ENCODE data around the gene RPLP2. TPM values are rescaled to one million over a fixed set of nuclear protein-coding genes. Genes with fewer than 3 reads are reported as not detected.

Gene RPLP2
- polyA plus RNA-seq, 1 donor (not counting 4 experiments of a cell fraction or from before 2014, with no cell fraction given) = 632 TPM

DNA sequence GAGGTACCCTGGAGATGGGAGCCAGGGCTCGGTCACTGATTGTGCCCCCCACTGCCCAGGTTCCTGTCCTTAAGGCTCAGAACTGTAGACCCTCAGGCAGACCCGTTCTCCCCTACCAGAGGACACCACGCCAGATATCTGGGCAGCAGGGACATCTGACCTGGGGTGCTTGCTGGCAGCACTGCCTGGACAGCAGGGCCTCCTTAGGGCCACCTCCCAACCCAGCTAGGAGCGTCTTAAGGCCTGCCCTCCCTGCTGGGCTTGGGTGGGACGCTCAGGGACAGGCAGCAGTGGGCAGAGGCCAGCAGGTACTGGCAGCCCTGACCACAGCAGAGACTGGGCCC is 29.5 kb downstream of the RPLP2 start:
- dilution Hi-C loops (cut with MboI; ENCODE audit: extremely low pct_ligation_motif_present, low sequenced_read_pairs) = no loop called here
- Histone ChIP-seq H3K79me2 (ENCODE audit: control insufficient read depth, insufficient read depth, low read length) (peaks cover 66% of the 10 kb centered on the region), H3K36me3 (ENCODE audit: control insufficient read depth in 2 of 2, extremely low read depth in 1 of 2, insufficient read depth in 2 of 2, low read length in 2 of 2) (peaks cover 28 to 30% of the 10 kb centered on the region in 2 experiments), H4K20me1 (ENCODE audit: control insufficient read depth, extremely low read depth, insufficient read depth, low read length) (peaks cover 21% of the 10 kb centered on the region), H3K27me3 (ENCODE audit: control insufficient read depth, extremely low read depth, insufficient read depth, low read length) (no peaks in the 10 kb centered on the region), H3K4me2 (ENCODE audit: control insufficient read depth, extremely low read depth, insufficient read depth, low read depth, low read length) (no peak overlapping the region), H3K4me3 (ENCODE audit: control insufficient read depth in 2 of 3, extremely low read depth in 1 of 3, insufficient read depth in 2 of 3, low read depth in 1 of 3, low read length in 3 of 3) (no peak overlapping the region), H3K9me1 (ENCODE audit: control insufficient read depth, extremely low read depth, insufficient read depth, low read length) (peaks cover 3% of the 10 kb centered on the region), H3K9ac (ENCODE audit: control insufficient read depth, extremely low read depth, insufficient read depth, low read length) (peak overlapping the region; percentile 15), H3K27ac (ENCODE audit: control insufficient read depth, insufficient read depth, low read length) (no peak overlapping the region), H3K9me3 (ENCODE audit: control insufficient read depth, low read depth, low read length) (no peaks in the 10 kb centered on the region), H3K4me1 (ENCODE audit: control insufficient read depth, extremely low read depth, insufficient read depth, low read length) (peaks cover 35% of the 10 kb centered on the region), H2AFZ (ENCODE audit: control insufficient read depth, low read length) (no peak overlapping the region)
- no peak for DNase-seq (ENCODE audit: low read depth, low spot score)
- no peak for FAIRE-seq
- TF ChIP-seq, protein P1, sequence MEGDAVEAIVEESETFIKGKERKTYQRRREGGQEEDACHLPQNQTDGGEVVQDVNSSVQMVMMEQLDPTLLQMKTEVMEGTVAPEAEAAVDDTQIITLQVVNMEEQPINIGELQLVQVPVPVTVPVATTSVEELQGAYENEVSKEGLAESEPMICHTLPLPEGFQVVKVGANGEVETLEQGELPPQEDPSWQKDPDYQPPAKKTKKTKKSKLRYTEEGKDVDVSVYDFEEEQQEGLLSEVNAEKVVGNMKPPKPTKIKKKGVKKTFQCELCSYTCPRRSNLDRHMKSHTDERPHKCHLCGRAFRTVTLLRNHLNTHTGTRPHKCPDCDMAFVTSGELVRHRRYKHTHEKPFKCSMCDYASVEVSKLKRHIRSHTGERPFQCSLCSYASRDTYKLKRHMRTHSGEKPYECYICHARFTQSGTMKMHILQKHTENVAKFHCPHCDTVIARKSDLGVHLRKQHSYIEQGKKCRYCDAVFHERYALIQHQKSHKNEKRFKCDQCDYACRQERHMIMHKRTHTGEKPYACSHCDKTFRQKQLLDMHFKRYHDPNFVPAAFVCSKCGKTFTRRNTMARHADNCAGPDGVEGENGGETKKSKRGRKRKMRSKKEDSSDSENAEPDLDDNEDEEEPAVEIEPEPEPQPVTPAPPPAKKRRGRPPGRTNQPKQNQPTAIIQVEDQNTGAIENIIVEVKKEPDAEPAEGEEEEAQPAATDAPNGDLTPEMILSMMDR (optimal IDR thresholded peaks at IDR 0.05 in 1 of 3, IDR thresholded peaks at IDR 0.05 in 1 of 3, conservative IDR thresholded peaks at IDR 0.05 in 1 of 3; ENCODE audit: extremely low read depth in 1 of 3, insufficient read depth in 2 of 3, low read length in 3 of 3) = no peak
- no peak for TF ChIP-seq EZH2 (IDR thresholded peaks at IDR 0.05; ENCODE audit: low read length)

DNA sequence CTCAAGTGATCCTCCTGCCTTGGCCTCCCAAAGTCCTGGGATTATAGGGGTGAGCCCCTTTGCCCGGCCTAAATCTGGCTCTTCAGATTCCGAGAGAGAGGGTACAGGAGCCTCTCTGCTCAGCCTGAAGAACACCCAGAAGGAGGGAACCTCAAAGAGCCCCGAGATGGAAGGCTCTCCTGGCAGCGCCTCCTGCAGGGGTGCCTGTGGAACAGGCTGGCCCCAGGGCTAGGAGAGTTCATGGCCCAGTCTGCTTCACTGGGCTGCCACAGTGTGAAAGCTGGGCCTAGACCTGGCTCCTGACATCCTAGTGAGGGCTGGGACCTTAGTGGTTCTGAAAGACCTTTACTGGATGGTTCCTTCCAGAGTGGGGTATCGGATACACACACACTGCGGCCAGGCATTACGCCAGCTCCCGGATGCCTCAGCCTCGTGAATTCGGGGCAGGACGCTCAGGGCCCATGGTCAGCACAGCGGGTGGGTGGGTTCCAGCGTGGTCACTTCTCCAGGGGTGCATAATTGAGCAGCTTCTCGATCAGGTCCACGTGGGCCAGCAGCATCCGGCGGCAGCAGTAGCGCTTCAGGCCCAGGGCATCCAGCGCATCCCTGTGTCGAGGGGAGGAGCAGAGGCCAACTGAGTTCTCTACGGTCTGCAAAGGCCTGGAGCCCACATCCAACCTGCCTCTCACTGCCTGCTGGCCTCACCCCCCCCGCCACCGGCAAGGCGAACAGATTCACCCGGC is 30.3 kb downstream of the RPLP2 start:
- peaks cover 34% of the 10 kb centered on the region for H3K4me1 ChIP-seq (ENCODE audit: control insufficient read depth, extremely low read depth, insufficient read depth, low read length)
- H3K4me3 ChIP-seq (ENCODE audit: control insufficient read depth in 2 of 3, extremely low read depth in 1 of 3, insufficient read depth in 2 of 3, low read depth in 1 of 3, low read length in 3 of 3) = peak overlapping the region; percentile 92 to 96 (median 95)
- peaks cover 63% of the 10 kb centered on the region for H3K79me2 ChIP-seq (ENCODE audit: control insufficient read depth, insufficient read depth, low read length)
- no peak overlapping the region for H3K27ac ChIP-seq (ENCODE audit: control insufficient read depth, insufficient read depth, low read length)
- DNase-seq (ENCODE audit: low read depth, low spot score) (no peak), FAIRE-seq (no peak)
- TF ChIP-seq EZH2 (IDR thresholded peaks at IDR 0.05; ENCODE audit: low read length) = no peak
- TF ChIP-seq, protein P1 (optimal IDR thresholded peaks at IDR 0.05 in 1 of 3, IDR thresholded peaks at IDR 0.05 in 1 of 3, conservative IDR thresholded peaks at IDR 0.05 in 1 of 3; ENCODE audit: extremely low read depth in 1 of 3, insufficient read depth in 2 of 3, low read length in 3 of 3) = peak in 2 of 3 experiments; percentile 63 to 74
- H3K27me3 ChIP-seq (ENCODE audit: control insufficient read depth, extremely low read depth, insufficient read depth, low read length) = no peaks in the 10 kb centered on the region
- peak overlapping the region; percentile 82 for H3K4me2 ChIP-seq (ENCODE audit: control insufficient read depth, extremely low read depth, insufficient read depth, low read depth, low read length)
- H3K9me3 ChIP-seq (ENCODE audit: control insufficient read depth, low read depth, low read length) = no peaks in the 10 kb centered on the region
- no peak overlapping the region for H2AFZ ChIP-seq (ENCODE audit: control insufficient read depth, low read length)
- peaks cover 3% of the 10 kb centered on the region for H3K9me1 ChIP-seq (ENCODE audit: control insufficient read depth, extremely low read depth, insufficient read depth, low read length)
- peaks cover 20% of the 10 kb centered on the region for H4K20me1 ChIP-seq (ENCODE audit: control insufficient read depth, extremely low read depth, insufficient read depth, low read length)
- dilution Hi-C loops (cut with MboI; ENCODE audit: extremely low pct_ligation_motif_present, low sequenced_read_pairs) = no loop called here
- peaks cover 28 to 30% of the 10 kb centered on the region in 2 experiments for H3K36me3 ChIP-seq (ENCODE audit: control insufficient read depth in 2 of 2, extremely low read depth in 1 of 2, insufficient read depth in 2 of 2, low read length in 2 of 2)
- peak overlapping the region; percentile 90 for H3K9ac ChIP-seq (ENCODE audit: control insufficient read depth, extremely low read depth, insufficient read depth, low read length)
